Measurements from ENCODE around the gene ETAA1. TPM values are rescaled to one million over a fixed set of nuclear protein-coding genes. Genes with fewer than 3 reads are reported as not detected.
A peak's percentile ranks its signal among the peaks of the same experiment; 100 is the strongest.

The ETAA1 gene
- total RNA-seq, 2 donors from 2014 or later: 4.6 to 5.0 TPM

- intact Hi-C loops (cut with DNase I): loop anchor here in 1 of 2 donors (10.0 kb wide), 1 partner anchor 71 kb away; no protein-coding TSS in a partner anchor
- DNase-seq (no peak), ATAC-seq (no peak)
These were observed 19.0 kb downstream of the ETAA1 start for GRCh38 chr2:67416136-67416535.

- intact Hi-C loops (cut with DNase I): no loop called here
- DNase-seq (no peak), ATAC-seq (no peak)
These were observed 26.4 kb downstream of the ETAA1 start for GRCh38 chr2:67423489-67423888.

- no peak for DNase-seq
- intact Hi-C loops (cut with DNase I): no loop called here
- ATAC-seq: no peak
These were observed 39.1 kb downstream of the ETAA1 start for GRCh38 chr2:67436221-67436620.

DNA sequence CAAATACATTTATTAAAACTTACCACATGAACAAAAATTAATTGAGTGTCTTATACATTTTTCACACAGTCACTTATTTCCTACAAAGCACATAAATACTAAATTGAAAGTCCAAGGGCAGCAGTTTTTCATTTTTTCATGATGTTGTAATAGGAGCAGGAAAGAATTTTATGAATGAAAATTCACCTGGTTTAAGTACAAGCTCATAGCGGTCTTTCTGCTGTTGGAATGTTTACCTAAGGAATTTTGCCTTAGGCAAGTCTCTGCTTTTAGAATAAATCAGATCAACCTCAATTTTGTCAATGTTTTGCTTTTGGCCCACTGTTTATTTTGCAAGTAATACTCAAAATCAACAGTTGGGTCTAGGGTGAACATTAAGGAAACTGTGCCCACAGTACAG, 40.0 kb downstream of the ETAA1 start:
- ATAC-seq (no peak), DNase-seq (no peak)
- intact Hi-C loops (cut with DNase I): no loop called here

GRCh38 chr2:67438337-67438736, 41.2 kb downstream of the ETAA1 start:
- ATAC-seq: no peak

DNA sequence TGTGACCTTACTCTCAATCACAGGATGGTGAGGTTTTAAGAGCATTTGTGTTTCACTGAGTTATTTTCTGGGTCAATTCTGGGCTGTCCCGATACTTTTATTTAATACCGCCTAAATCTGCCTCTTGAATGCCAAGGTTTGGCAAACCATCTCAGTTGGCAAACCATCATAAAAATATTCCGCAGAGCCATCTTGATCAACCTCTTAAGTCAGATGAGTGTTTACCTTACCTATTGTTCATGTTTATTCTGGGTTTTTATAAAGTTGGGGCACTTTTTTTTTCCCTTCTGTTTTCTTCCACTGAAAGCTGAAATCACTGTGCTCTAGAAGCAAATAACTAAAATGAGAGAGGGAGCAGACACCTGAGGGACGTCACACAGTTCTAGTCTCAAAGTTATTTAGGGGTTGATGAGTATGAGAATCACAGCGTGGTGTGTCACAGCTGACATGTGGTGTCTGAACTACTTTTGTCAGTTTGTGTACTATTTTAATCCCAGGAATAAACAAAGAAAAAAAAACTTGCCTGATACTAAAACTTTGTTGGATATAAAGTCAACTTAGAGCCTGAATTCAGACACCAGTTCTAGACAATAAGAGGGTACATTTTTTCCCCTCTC, 48.6 kb downstream of the ETAA1 start:
- DNase-seq: no peak
- intact Hi-C loops (cut with DNase I): no loop called here
- ATAC-seq: peak in 1 of 2 donors; percentile 59

More at GRCh38 chr2:67438337-67438736, 41.2 kb downstream of the ETAA1 start:
- DNase-seq: no peak
- intact Hi-C loops (cut with DNase I): no loop called here

- DNase-seq (no peak), ATAC-seq (peak in 1 of 2 donors; percentile 60)
- intact Hi-C loops (cut with DNase I): no loop called here
These were observed 49.4 kb downstream of the ETAA1 start for GRCh38 chr2:67446491-67446911.

DNA sequence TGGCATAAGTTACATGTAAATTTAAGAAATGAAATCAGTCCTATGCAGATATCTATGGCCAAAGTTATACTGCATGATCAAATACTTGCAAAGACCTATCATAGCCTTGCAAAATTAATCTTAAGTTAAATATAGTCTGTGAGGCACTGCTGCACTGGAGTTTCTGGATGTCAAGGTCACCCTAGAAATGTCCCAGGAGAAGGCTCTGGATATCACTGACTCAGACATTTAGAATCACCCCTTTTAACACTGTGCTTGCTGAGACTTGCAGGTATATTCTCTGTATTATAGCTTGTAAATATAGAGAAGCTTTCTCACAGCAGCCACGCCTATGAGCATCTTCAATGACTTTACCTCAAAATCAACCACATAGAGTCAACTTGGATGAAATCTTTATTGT, 51.5 kb downstream of the ETAA1 start:
- intact Hi-C loops (cut with DNase I): no loop called here
- no peak for DNase-seq
- peak; percentile 63 to 70 for ATAC-seq

GRCh38 chr2:67451086-67451832, 54.1 kb downstream of the ETAA1 start:
- intact Hi-C loops (cut with DNase I): no loop called here
- ATAC-seq (peak in 1 of 2 donors; percentile 58), DNase-seq (no peak)

GRCh38 chr2:67453310-67453709, 56.2 kb downstream of the ETAA1 start:
- intact Hi-C loops (cut with DNase I): no loop called here
- no peak for ATAC-seq
- no peak for DNase-seq

DNA sequence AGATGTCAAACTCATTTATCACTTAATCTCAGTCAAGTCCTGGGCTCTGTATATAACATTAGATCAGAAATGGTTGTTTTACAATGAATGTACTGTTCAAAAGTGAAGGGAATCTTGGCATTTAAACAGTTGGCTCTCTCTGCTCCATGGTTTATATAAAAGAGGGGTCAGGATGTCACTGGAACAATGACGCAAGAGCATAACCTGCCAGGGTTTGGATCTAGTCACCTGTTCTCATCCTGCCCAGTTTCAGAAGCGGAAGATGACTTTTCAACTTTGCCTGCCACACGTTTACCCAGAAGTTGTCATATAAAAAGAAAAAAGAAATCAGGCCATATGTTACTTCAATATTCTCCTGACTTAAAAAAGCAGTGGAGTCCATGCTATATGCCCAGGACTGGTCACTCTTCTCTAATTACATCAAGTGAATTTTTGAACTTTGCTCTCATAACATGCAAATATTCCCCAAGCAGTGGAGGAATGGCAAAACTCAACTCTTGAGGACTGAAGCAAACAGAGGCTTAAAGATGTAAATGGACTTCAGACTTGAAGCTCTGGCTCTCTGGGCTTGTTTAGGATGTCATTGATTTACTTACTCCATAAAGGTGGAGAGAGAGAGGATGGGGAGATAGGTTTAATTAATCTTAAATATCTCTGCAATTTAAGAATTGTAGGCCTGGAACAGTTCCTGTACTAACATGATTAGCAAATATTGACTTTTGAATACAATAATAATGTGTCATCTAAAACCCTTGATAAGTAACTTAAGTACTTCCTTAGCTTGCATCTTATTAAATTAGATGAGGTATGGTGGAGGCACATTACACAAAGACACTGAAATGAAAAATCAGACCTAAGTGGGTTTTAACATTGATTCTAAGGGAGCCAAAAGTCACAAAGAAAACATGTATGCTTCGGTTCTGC, 58.3 kb downstream of the ETAA1 start:
- intact Hi-C loops (cut with DNase I): no loop called here
- no peak for DNase-seq
- ATAC-seq: no peak

- intact Hi-C loops (cut with DNase I): no loop called here
- no peak for ATAC-seq
These were observed 59.3 kb downstream of the ETAA1 start for GRCh38 chr2:67456428-67456827.

GRCh38 chr2:67457699-67458098, 60.6 kb downstream of the ETAA1 start:
- ATAC-seq: no peak
- intact Hi-C loops (cut with DNase I): no loop called here
- no peak for DNase-seq

More at GRCh38 chr2:67456428-67456827, 59.3 kb downstream of the ETAA1 start:
- no peak for DNase-seq

DNA sequence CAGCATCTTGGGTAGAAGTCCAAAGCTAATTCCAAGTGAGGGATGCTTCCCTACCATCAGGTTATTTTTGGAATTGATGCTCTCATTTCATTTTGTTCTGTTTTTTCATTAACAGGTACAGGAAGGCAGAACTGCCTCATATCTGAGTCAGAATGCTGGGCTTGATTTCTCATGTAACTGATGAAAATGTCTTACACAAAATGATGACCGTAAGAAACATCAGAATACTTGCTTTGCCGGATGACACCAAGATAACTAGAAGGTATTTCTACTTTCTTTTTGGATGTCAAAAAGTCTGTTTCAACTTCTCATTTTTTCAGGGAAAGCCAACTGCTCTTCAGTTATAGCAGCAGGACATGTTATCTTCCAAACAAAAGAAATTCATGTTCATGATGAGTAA, 62.6 kb downstream of the ETAA1 start:
- intact Hi-C loops (cut with DNase I): no loop called here
- ATAC-seq: no peak
- DNase-seq: no peak

Data from left cardiac atrium (tissue), 4 donors.